ENCODE measurements around the gene KIF5C.

Gene KIF5C

GRCh38 chr2:149044500-149044899 lies 169.5 kb downstream of the KIF5C start:
- no peak for DNase-seq (ENCODE audit: low read depth)

GRCh38 chr2:149047118-149047517 lies 172.1 kb downstream of the KIF5C start:
- no peak for DNase-seq (ENCODE audit: low read depth)

- no peak for DNase-seq (ENCODE audit: low read depth)
Measured at GRCh38 chr2:149049142-149049541, 174.1 kb downstream of the KIF5C start.

GRCh38 chr2:149050188-149050587 lies 175.2 kb downstream of the KIF5C start:
- no peak for DNase-seq (ENCODE audit: low read depth)

GRCh38 chr2:149055751-149056150 lies 180.7 kb downstream of the KIF5C start:
- no peak for DNase-seq (ENCODE audit: low read depth)

- DNase-seq (ENCODE audit: low read depth) = no peak
Measured at GRCh38 chr2:149056541-149057255, 181.7 kb downstream of the KIF5C start.

GRCh38 chr2:149057401-149057800 lies 182.4 kb downstream of the KIF5C start:
- DNase-seq (ENCODE audit: low read depth) = no peak

GRCh38 chr2:149058936-149059335 lies 183.9 kb downstream of the KIF5C start:
- DNase-seq (ENCODE audit: low read depth) = no peak

GRCh38 chr2:149059822-149060221 lies 184.8 kb downstream of the KIF5C start:
- no peak for DNase-seq (ENCODE audit: low read depth)

- DNase-seq (ENCODE audit: low read depth) = no peak
Measured at GRCh38 chr2:149061133-149061745, 186.2 kb downstream of the KIF5C start.

- DNase-seq (ENCODE audit: low read depth) = no peak
Measured at GRCh38 chr2:149062531-149062930, 187.5 kb downstream of the KIF5C start.

- DNase-seq (ENCODE audit: low read depth) = no peak
Measured at GRCh38 chr2:149063177-149063576, 188.2 kb downstream of the KIF5C start.

- DNase-seq (ENCODE audit: low read depth) = no peak
Measured at GRCh38 chr2:149064365-149064841, 189.4 kb downstream of the KIF5C start.

- DNase-seq (ENCODE audit: low read depth) = no peak
Measured at GRCh38 chr2:149064856-149065630, 190.0 kb downstream of the KIF5C start.

- DNase-seq (ENCODE audit: low read depth) = no peak
Measured at GRCh38 chr2:149068225-149068995, 193.4 kb downstream of the KIF5C start.

- peak; percentile 72 for DNase-seq (ENCODE audit: low read depth)
Measured at GRCh38 chr2:149068996-149069888, 194.2 kb downstream of the KIF5C start.

- no peak for DNase-seq (ENCODE audit: low read depth)
Measured at GRCh38 chr2:149070681-149071320, 195.8 kb downstream of the KIF5C start.

GRCh38 chr2:149075105-149075504 lies 200.1 kb downstream of the KIF5C start:
- no peak for DNase-seq (ENCODE audit: low read depth)

- no peak for DNase-seq (ENCODE audit: low read depth)
Measured at GRCh38 chr2:149075853-149076252, 200.8 kb downstream of the KIF5C start.

Data from GM04504 (cell line).